NCI-H146 treated with DMSO at 0.1 percent for 48 hours (cell line): ENCODE measurements around the gene ASB15.

ENCODE experiments used
- DNase-seq: peaks from one replicate; lab custom pipeline; 2025; ENCODE audit not compliant: unreplicated experiment; lab: John Stamatoyannopoulos, UW

ASB15 gene

DNA sequence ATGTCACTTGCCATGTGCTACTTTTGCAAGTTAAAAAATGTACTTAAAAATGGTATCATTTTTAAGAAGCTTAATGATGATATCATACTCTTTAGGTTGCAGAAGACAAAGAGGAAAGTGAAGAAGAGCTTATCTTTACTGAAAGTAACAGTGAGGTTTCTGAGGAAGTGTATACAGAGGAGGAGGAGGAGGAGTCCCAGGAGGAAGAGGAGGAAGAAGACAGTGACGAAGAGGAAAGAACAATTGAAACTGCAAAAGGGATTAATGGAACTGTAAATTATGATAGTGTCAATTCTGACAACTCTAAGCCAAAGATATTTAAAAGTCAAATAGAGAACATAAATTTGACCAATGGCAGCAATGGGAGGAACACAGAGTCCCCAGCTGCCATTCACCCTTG is 60.1 kb downstream of the ASB15 start:
- DNase-seq, result no peak

DNA sequence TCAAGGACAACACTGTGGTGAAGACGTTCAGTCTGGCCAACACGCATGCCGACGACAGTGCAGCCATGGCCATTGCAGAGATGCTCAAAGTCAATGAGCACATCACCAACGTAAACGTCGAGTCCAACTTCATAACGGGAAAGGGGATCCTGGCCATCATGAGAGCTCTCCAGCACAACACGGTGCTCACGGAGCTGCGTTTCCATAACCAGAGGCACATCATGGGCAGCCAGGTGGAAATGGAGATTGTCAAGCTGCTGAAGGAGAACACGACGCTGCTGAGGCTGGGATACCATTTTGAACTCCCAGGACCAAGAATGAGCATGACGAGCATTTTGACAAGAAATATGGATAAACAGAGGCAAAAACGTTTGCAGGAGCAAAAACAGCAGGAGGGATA is 60.7 kb downstream of the ASB15 start:
- no peak for DNase-seq

DNA sequence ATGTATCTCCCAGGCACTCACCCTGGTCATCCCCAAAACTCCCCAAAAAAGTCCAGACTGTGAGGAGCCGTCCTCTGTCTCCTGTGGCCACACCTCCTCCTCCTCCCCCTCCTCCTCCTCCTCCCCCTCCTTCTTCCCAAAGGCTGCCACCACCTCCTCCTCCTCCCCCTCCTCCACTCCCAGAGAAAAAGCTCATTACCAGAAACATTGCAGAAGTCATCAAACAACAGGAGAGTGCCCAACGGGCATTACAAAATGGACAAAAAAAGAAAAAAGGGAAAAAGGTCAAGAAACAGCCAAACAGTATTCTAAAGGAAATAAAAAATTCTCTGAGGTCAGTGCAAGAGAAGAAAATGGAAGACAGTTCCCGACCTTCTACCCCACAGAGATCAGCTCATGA is 61.1 kb downstream of the ASB15 start:
- DNase-seq, result no peak

DNA sequence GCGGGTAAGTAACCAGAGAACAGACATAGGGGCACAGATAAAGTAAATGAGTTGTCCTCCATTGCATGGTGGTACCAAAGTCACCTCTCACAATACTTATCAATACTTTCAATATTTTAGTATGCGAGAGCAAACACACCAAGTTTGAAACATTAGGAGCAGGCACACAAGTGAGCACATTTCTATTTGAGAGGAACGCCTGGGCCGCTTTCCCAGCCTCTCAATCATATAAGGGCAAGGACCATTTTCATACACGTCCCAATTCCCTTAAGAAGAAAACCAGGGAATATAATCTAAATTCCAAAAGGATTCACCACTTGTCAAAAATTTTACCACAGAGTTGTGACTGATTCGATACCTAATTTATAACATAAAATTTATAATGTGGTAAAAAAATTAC is 61.6 kb downstream of the ASB15 start:
- no peak for DNase-seq

DNA sequence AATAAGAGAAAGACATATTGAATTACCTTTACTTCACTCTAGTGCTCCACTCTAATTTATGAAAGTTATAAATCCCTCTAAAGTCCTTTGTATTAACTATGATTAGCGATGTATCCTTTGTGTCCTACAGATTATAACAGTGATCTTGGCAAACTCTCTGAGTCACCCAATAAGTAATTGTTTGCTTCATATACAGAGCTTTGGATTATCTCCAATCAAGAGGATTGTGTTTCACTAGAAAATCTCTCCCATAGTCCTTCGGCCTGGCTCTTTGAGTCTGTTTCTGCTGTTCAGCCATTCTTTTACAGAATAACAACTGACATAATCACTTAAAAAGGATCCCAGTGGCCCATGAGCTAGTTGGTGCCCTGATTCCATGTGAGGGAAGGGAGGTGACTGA is 63.5 kb downstream of the ASB15 start:
- no peak for DNase-seq

DNA sequence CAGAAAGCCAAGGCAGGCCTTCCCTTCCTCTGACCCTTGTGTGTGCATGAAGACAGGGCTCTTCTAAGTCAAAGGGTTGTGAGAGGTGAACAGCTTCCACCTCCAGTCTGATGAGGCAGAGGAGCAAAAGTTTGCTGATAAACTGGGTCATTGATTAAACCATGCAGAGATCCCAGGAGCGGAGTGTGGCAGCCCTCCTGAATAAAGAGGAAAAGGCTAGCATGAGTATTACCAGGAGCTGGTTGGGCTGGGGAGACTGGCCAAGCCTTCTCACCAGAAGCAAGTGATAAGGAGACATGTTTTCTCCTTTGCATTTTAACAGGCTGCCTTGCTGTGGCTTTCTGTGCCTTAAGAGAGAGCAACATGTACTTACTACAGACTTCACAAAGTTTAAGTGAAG is 64.3 kb downstream of the ASB15 start:
- DNase-seq, result no peak

DNA sequence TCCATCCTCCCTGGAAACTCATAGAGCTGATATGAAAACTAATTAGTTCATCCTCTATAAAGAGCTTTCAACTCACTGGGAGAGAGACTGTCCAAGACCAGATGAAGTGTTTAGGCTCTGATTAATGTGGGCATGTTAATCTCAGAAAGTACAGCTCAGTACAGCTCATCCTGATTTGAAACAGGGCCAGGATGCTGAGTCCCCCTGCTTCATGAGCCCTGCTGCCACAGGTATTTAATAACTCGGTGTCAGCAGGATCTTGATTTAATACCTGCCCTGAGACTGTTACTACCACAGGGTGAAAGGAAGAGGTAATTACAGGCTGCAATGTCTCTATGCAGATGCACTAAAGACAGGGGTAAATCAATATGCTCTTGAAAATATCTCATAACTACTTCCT is 64.9 kb downstream of the ASB15 start:
- peak; percentile 30 for DNase-seq

DNA sequence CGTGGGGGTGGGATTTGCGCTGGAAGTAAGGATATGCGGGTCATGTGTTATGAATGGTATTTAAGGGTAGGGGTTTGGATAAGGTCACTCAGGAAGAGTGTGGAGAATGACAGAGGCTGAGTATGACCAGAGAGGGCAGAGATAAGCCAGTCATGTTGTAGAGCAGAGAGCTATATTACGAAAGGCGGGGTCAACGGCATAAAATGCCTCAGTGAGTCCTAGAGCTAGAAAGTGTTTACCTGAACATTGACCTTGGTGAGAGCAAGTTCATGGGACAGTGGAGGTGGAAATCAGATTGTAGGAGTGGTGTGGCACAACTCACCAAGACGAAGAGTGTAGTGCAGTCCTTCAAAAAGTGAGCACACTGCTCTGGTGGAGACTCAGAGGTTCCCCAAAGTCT is 67.9 kb downstream of the ASB15 start:
- no peak for DNase-seq

DNA sequence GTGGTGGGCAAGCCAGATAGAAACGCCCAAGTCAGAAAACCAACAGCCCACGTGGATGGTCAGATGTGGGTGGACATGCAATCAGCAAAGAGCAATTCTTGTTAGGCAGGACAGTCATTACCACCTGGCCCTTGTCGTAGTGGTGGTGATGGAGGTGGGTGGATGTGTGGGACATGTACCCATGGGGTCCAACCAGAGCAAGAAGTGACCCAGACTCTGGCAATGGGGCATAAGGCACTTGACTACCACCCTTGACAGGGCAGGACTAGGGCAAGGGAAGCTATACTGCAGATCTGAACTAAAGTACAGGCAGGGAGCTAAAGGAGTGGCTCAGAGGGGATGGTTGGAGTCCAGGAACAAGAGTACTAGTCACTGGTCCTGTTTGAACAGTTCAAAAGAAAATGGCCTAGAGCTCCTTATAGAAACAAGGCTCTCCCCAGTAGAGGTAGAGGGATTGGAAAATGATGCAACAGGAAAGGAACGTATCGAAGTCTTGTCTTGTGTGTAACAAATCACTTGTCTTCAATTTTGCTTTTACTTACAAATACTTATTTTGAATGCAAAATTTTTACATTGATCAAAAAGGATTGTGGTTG is 71.6 kb downstream of the ASB15 start:
- DNase-seq, result no peak

DNA sequence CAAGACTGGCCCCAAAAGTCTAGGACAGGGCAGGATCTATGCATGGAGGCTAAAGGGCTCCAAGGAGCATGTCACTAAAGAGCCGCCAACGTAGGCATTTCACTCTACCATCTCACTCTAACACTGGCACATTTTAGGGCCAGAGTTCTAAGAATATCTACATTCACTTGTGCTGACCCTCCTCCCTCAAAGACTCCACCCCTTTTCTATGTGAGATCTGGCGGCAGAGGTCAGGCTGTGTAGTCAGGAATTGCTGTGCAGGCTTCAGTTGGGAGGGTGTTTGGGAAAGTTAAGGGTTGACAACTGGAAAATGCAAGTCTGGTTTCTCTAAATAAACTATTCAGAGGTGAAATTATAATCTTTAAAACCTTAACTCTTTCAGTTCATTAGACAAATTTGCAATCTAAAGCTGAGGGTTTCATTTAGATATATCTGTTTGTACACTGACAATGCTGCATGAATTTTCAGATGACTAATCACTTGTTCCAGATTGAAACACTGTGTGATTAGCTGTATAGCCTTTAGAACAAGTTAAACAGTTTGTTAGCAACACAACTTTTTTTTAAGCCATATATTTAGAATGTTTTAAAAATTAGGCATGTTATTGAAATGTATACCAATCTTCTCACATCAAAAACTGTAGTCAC is 72.3 kb downstream of the ASB15 start:
- no peak for DNase-seq

DNA sequence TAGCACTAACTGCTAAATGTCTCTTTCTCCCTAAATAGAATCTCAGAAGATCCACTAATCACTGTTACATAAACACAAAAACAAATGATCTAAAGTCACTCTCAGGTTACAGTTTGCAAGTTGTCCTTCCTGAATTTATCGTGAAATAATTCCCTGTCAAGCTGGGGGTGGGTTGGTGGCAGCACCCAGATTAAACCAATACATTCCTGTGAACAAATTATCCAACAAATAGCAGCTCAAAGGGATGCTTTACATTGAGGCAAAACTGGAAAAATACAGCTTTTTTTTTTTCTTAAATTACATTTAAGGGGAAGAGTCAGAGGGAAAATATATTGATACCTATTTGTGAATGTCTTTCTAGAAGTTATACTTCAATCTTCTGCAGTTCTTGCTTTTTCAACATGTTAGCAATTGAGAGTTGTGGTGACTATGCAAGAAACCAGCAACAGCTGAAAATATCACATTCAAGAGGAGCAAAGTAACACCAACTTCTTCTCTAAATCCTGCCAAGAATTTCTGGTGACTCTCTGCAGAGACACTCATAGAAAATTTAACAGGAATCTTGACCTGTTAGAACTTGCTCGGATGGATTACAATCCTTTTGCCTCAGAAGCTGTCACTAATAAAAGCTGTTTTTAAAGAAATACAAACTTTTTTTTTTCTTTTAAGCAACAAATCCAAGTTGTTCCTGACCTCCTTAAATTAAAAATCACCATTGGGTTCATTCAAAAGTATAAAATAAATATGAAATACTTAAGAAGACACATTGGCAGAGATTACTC is 73.0 kb downstream of the ASB15 start:
- no peak for DNase-seq

DNA sequence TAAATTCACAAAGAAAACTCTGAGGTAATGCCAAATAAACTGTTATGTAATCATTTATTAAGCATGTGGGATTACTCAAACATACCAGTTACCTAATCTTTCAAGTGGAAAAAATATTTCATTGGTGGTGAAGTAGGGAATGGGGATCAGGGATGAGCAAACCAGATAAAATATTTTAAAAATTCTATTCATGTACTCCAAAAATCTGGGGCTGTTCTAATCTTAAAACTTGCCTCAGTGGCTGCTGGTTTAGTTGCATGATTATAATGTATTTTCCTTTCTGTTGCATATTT is 73.5 kb downstream of the ASB15 start:
- no peak for DNase-seq

DNA sequence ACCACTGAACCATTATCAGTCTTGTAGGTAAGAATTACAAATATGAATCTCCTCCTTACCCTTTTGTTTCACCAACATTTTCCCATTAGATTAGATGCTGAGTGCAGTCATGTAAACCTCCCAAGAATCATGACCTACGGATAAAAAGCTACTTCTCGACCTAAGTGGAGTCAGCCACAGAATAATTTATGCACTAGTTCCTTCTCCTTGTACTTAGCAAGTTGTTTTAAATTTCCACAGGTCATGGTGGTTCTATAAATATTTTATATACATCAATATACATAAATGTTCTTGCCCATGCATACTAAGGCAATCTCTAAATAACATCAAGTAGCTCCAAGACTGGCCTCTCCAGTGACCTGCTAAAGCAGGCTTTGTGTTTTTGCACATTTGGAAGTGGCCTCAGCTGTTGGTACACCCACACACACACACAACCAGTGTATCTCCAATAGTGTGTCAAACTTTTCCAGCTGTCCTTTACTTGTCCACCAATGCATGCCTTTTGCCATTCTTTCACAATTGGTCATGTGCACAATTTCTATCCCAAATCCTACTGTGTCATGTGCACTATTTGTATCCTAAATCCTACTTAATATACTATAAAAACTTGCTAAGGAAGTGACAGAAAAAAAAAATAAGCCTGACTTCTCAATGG is 75.6 kb downstream of the ASB15 start:
- DNase-seq, result no peak

DNA sequence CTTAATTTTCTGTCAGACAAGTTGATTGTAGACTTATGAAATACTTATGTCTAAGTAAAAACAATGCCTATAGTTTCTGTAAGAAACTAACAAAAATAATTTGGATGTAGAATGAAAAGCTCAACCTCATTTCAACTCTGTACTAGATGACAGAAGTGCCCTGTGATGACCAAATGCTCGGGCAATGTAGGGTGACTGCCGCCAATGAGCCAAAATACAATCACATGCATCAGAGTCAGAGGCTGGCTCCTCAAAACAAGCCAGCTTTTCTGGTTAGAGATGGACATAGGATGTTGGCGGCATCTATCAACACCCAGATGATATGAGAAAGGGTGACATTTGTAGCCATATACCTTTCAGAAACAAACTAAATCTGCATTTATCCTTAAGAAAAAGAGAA is 78.0 kb downstream of the ASB15 start:
- no peak for DNase-seq

DNA sequence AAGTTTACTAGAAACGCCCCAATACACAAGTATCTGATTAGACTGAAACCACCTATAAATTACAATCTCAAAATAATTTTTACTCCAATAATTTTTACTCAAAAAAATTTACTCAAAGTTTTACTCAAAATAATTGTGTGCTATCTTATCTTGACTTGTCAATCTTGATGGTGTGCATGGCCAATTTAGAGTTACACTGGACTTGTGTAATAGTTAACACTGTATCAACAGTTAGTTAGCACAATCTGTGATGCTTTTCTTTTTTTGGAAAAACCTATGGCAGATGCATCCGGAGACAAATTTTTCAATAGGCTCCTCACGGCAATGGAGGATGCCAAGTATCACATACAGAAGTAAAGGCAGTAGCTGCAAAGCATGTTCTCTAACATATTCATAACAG is 79.0 kb downstream of the ASB15 start:
- no peak for DNase-seq

DNA sequence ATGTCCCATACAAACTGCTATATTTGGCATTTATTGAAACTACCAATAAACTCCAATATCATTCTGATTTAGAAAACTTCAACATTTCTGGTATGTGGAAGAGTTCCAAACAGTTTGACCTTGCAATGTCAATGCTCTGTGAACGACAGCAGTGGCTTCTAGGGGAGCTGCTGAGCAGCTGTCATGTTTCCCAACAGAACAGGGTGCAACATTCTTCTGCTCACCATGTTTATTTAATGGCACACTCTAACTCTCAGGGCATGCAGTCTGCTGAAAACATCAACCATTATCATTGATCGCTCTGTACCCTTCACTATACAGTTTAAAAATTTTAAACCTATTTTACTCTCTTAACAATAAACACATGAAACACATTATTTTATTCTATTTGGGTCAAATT is 79.9 kb downstream of the ASB15 start:
- DNase-seq, result no peak

DNA sequence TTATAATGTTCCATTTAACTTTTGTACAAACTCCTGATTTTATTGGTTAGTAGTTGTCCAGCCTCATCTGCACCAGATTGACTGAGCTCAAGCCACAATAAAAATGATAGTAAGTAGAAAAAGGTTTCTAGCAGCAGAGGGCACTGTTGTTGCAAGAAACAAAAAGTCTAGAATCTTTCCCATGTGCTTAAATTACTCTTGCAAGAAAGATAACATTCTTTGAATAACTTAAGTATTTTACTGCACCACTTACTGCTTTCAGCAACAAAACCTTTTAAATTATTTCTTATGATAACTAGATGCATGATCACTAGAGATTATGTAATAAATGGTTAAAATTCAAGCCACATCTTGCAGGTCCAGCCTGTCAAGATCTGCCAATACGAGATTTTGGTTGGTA is 81.1 kb downstream of the ASB15 start:
- peak; percentile 7 for DNase-seq

DNA sequence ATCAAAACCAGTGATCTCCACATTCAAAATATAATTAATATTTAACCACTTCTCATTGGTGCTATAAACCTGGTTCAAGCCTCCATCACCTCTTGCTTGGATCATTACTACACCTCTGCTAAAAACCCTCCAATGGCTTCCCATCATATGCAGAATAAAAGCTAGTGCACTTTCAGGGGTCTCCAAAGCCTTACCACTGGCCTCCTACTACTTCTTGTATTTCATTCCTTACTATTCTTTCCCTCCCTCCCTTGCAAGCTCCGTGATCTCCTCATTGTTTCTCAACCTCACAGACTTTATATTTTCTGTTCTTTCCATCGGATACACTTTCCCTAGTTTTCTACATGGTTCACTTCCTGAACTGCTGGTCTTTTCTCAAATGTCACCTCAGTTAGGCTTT is 85.5 kb downstream of the ASB15 start:
- no peak for DNase-seq

DNA sequence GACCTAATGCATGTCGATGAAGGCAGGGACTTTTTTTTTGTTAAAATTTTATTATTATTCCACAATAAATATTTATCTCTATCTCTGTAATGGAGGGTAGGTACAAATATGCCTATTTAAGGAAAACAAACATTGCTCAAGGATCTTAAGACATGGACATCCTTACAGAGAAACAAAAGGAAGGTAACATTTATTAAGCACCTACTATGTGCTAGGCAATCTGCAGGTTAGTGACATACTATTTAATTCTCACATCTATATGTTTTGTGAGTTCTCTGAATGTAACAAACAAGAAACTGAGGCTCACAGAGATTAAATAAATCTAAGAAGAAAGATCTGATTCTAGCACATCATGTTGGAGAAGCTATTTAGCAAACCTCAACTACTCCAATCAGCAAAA is 86.1 kb downstream of the ASB15 start:
- no peak for DNase-seq
